Endothelial cell of umbilical vein (primary cell): Measurements from ENCODE around the gene SH3BP4.

Source experiments
- POLR2A ChIP-seq: IDR thresholded peaks from 2 replicates; pipeline ENCODE4 v1.6.1; 2012; ENCODE audit warnings: low read depth, mild to moderate bottlenecking, control low read depth, low read length
- POLR2AphosphoS5 ChIP-seq: IDR thresholded peaks from 2 replicates; pipeline ENCODE4 v1.6.1; 2012; ENCODE audit warnings: low read depth, mild to moderate bottlenecking, control low read depth, low read length, moderate library complexity; ENCODE audit not compliant: insufficient read depth
- TF ChIP-seq, protein P1 (sequence below): IDR thresholded peaks from 2 replicates; pipeline ENCODE4 v1.6.1; 2011; ENCODE audit not compliant: insufficient read depth, insufficient read length
- TF ChIP-seq, protein P2 (sequence below), 2 donors: IDR thresholded peaks; 1 replicate in 1 of 2; 2 replicates in 1 of 2; pipeline ENCODE4 v1.5.1; 2011; ENCODE audit warnings: low read length in 2 of 2, mild to moderate bottlenecking in 2 of 2, moderate library complexity in 2 of 2, control low read depth in 1 of 2, inconsistent platforms in 1 of 2, low read depth in 1 of 2; ENCODE audit not compliant: insufficient read depth in 1 of 2; ENCODE audit errors: extremely low read depth in 1 of 2

- no peak for TF ChIP-seq POLR2AphosphoS5
- TF ChIP-seq, protein P1, sequence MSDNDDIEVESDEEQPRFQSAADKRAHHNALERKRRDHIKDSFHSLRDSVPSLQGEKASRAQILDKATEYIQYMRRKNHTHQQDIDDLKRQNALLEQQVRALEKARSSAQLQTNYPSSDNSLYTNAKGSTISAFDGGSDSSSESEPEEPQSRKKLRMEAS: no peak
- TF ChIP-seq, protein P2, sequence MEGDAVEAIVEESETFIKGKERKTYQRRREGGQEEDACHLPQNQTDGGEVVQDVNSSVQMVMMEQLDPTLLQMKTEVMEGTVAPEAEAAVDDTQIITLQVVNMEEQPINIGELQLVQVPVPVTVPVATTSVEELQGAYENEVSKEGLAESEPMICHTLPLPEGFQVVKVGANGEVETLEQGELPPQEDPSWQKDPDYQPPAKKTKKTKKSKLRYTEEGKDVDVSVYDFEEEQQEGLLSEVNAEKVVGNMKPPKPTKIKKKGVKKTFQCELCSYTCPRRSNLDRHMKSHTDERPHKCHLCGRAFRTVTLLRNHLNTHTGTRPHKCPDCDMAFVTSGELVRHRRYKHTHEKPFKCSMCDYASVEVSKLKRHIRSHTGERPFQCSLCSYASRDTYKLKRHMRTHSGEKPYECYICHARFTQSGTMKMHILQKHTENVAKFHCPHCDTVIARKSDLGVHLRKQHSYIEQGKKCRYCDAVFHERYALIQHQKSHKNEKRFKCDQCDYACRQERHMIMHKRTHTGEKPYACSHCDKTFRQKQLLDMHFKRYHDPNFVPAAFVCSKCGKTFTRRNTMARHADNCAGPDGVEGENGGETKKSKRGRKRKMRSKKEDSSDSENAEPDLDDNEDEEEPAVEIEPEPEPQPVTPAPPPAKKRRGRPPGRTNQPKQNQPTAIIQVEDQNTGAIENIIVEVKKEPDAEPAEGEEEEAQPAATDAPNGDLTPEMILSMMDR (IDR thresholded peaks at IDR 0.05; ENCODE audit: extremely low read depth in 1 of 2, insufficient read depth in 1 of 2, low read depth in 1 of 2, low read length in 2 of 2): no peak
- TF ChIP-seq POLR2A: no peak
Measured at GRCh38 chr2:234964631-234965461, 13.0 kb downstream of the SH3BP4 start.
